ENCODE measurements around the gene HCFC2.
A peak's percentile ranks its signal among the peaks of the same experiment; 100 is the strongest.
"Not testable (repeated sequence)": the region's sequence is repeated elsewhere in the genome, so short reads cannot be mapped to it uniquely, and the experiment has no call there.

Gene HCFC2

DNA sequence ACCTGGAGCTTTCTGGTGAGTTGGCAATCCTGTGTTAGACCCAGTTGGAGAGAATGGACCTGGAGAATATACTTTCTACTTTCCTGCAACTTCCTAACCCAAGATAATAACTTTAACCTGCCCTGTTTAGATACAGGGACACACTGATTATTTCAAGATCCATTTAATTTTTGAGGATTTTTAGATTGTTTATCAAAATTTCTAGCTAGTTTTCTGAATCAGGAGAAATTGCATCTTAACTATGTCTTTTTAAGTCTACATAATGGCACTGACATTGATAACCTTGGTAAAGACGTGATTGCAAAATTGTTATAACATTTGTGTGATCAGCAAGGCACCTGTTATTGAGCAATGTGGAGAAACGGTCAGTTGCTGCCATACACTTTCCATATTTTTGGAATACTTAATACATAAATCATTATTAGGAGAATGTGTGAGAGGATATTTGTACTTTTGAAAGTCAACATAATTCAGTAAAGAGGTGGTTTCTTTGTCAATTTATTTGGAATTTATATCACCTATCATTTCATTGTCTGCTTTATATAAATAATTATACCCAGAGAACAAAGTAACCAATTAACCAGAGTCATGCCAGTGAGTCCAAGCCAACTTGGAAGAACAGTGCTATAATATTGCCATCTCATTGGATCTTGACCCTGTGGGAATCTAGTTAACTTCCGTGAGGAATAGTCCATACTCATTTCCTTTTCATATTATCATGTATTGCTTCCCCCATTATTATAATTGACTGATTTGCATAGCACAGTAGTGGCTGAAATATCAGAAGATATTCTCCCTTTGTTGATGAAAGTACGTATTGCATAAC is 45.3 kb downstream of the HCFC2 start:
- intact Hi-C loops (cut with micrococcal nuclease), result loop anchor here (1.0 to 5.0 kb wide), 4 partner anchors 45 to 337 kb away; partner anchors contain the start of gene HCFC2
- peaks cover 14% of the 10 kb centered on the region for H3K4me1 Mint-ChIP-seq (ENCODE audit: low read depth)
- no peak overlapping the region for H3K27ac Mint-ChIP-seq
- peaks cover 24% of the 10 kb centered on the region for H3K36me3 Mint-ChIP-seq (ENCODE audit: low read depth)
- H3K4me3 Mint-ChIP-seq, result no peak overlapping the region
- no peaks in the 10 kb centered on the region for H3K9me3 Mint-ChIP-seq
- H3K27me3 Mint-ChIP-seq, result no peaks in the 10 kb centered on the region

DNA sequence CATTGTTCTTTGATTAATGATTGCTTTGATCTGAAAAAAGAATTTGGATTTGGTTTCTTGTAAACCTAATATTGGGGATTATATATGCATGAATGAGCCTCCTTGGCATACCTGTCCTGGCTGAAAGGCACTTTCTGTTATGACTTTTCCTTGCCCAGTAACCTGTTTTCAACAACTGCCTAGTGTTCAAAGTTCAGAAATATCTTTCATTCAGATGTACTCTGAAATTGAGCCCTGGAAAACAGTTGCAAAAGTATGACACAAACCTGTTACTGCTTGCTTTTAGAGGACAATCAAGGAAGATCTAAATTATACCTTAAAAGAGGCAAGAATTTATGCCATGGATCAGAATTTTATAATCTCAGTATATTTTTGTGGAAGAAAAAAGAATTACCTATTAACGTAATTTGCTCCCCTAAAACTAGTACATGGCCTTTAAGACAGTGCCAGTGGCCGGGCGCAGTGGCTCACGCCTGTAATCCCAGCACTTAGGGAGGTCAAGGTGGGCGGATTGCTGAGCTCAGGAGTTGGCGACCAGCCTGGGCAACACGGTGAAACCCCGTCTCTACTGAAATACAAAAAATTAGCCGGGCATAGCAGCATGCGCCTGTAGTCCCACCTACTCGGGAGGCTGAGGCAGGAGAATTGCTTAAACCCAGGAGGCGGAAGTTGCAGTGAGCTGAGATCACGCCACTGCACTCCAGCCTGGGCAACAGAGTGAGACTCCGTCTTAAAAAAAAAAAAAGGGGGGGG is 50.7 kb downstream of the HCFC2 start:
- peaks cover 38% of the 10 kb centered on the region for H3K36me3 Mint-ChIP-seq (ENCODE audit: low read depth)
- H3K4me1 Mint-ChIP-seq (ENCODE audit: low read depth), result peaks cover 10% of the 10 kb centered on the region
- H3K27ac Mint-ChIP-seq; intact Hi-C loops (cut with micrococcal nuclease); H3K4me3 Mint-ChIP-seq; H3K27me3 Mint-ChIP-seq; H3K9me3 Mint-ChIP-seq: not testable (repeated sequence)

DNA sequence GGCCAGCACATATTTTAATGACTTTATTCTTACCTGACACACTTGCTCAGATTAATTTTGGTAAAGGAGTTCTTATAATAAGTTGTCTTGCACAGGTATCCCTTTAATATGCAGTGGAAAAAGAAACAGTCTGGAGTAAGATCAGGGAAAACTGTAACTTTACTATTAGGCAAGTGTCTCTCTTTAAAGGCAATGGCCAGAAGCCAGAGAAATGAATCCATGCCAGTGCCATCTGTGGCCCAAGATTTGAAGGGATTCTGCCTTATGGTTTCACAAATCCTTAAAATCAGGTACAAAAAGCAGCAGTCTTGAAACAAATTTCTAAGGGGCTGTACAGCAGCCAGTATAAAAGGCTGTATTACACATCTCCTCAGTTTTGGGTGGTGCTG is 51.2 kb downstream of the HCFC2 start:
- H3K4me3 Mint-ChIP-seq, result no peak overlapping the region
- peaks cover 10% of the 10 kb centered on the region for H3K4me1 Mint-ChIP-seq (ENCODE audit: low read depth)
- peaks cover 44% of the 10 kb centered on the region for H3K36me3 Mint-ChIP-seq (ENCODE audit: low read depth)
- H3K27me3 Mint-ChIP-seq, result no peaks in the 10 kb centered on the region
- intact Hi-C loops (cut with micrococcal nuclease), result no loop called here
- no peak overlapping the region for H3K27ac Mint-ChIP-seq
- H3K9me3 Mint-ChIP-seq, result no peaks in the 10 kb centered on the region

DNA sequence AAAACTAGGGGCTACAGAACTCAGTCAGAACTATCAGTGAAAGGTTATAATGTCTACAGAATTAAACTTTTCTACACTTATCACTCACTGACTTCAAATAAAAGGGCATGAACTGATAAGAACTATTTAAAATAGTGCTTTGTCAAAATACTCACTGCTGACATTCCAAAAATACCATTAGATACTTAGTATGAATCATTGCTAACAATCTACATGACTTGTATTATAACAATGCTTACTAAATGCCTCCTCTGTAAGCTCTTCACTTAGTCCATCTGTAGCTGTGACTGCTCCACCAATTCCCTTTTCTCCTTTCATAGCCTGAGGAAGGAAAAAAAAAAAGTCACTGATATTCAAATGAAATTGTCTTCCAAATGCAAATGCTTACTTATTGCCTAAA is 56.7 kb downstream of the HCFC2 start:
- intact Hi-C loops (cut with micrococcal nuclease), result no loop called here
- Mint-ChIP-seq H3K4me3 (no peak overlapping the region), H3K36me3 (ENCODE audit: low read depth) (peaks cover 67% of the 10 kb centered on the region)

DNA sequence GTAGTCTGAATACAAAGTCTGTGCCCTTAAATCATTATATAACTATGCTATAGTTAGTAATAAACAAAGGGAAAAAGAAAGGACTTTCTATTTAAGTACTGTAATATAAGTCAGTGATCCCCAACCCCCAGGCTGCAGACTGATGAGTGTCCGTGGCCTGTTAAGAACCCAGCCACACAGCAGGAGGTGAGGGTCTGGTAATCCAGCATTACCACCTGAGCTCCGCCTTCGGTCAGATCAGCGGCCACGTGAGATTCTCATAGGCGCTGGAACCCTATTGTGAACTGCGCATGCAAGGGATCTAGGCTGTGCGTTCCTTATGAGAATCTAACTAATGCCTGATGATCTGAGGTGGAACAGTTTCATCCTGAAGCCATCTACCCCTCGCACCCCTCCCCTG is 58.0 kb downstream of the HCFC2 start:
- Mint-ChIP-seq H3K4me3 (no peak overlapping the region), H3K36me3 (ENCODE audit: low read depth) (peaks cover 73% of the 10 kb centered on the region), H3K27me3 (no peaks in the 10 kb centered on the region), H3K9me3 (no peaks in the 10 kb centered on the region), H3K4me1 (ENCODE audit: low read depth) (no peaks in the 10 kb centered on the region), H3K27ac (no peak overlapping the region)
- intact Hi-C loops (cut with micrococcal nuclease), result no loop called here

More for the DNA sequence above, 56.7 kb downstream of the HCFC2 start:
- H3K27me3 Mint-ChIP-seq, result no peaks in the 10 kb centered on the region
- H3K27ac Mint-ChIP-seq, result no peak overlapping the region
- peaks cover under 1% of the 10 kb centered on the region for H3K4me1 Mint-ChIP-seq (ENCODE audit: low read depth)
- no peaks in the 10 kb centered on the region for H3K9me3 Mint-ChIP-seq

DNA sequence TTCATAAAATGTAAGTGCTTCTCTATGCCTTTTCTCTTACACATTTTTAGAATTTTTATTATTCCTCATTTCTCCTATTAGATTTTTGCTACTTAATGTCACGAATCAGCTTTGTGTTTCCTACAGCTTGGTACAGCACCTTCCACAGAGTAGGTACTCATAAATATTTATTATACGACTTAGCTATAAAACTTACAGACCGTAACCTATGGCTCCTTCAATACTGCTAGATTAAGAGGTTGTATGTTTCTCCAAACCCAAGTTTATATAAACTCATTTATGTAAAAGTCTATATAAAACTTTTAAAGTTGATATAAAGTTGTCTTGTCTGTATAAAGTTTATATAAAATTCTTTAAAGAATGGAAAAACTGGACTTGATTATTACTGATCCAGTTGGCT is 62.2 kb downstream of the HCFC2 start:
- intact Hi-C loops (cut with micrococcal nuclease), result no loop called here

DNA sequence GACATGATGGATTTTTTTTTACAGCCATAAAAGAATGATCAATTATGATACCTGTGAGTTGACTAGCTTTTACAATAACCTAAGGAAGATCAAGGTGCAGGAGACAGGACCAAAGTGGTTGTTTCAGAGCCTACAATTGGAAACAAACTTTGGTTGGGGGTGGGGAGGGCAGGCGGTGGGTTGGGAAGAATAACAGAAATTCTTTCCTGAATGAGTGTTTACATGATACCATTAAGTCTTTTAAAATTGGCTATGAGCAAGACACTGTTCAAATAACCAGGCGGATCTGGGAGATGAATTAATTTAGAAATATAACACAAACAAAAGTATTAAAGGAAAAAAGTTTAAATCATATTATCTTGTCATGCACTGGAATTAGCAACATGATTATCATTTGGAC is 66.4 kb downstream of the HCFC2 start:
- Mint-ChIP-seq H3K36me3 (ENCODE audit: low read depth) (peaks cover 63% of the 10 kb centered on the region), H3K27ac (no peak overlapping the region)
- intact Hi-C loops (cut with micrococcal nuclease), result no loop called here

More for the DNA sequence above, 62.2 kb downstream of the HCFC2 start:
- Mint-ChIP-seq H3K27me3 (no peaks in the 10 kb centered on the region), H3K9me3 (no peaks in the 10 kb centered on the region), H3K36me3 (ENCODE audit: low read depth) (peaks cover 81% of the 10 kb centered on the region), H3K4me3 (no peak overlapping the region), H3K4me1 (ENCODE audit: low read depth) (no peaks in the 10 kb centered on the region), H3K27ac (no peak overlapping the region)

DNA sequence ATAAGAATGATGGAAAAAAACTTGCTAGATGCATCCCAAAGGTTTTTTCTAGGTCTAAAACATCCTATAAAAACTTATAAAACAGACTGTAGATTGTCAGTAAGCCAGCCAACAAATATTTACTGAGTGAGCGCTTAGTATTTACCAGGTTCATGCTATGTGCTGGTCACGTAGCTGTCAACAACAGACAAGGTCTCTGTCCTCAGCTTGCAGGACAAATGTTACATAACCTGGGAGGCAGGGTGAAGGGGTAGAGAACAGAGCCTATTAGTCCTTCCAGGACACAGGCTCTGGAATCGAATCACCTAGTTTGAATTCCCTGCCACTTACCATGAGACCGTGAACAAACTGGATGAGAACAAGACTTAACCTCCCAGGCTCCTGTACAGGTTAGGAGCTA is 67.3 kb downstream of the HCFC2 start:
- Mint-ChIP-seq H3K4me3 (no peak overlapping the region), H3K4me1 (ENCODE audit: low read depth) (peaks cover 8% of the 10 kb centered on the region), H3K36me3 (ENCODE audit: low read depth) (peaks cover 54% of the 10 kb centered on the region), H3K27ac (no peak overlapping the region), H3K9me3 (no peaks in the 10 kb centered on the region), H3K27me3 (no peaks in the 10 kb centered on the region)
- intact Hi-C loops (cut with micrococcal nuclease), result no loop called here

More for the DNA sequence above, 66.4 kb downstream of the HCFC2 start:
- no peaks in the 10 kb centered on the region for H3K9me3 Mint-ChIP-seq
- H3K4me3 Mint-ChIP-seq, result no peak overlapping the region
- peaks cover 8% of the 10 kb centered on the region for H3K4me1 Mint-ChIP-seq (ENCODE audit: low read depth)
- H3K27me3 Mint-ChIP-seq, result no peaks in the 10 kb centered on the region

DNA sequence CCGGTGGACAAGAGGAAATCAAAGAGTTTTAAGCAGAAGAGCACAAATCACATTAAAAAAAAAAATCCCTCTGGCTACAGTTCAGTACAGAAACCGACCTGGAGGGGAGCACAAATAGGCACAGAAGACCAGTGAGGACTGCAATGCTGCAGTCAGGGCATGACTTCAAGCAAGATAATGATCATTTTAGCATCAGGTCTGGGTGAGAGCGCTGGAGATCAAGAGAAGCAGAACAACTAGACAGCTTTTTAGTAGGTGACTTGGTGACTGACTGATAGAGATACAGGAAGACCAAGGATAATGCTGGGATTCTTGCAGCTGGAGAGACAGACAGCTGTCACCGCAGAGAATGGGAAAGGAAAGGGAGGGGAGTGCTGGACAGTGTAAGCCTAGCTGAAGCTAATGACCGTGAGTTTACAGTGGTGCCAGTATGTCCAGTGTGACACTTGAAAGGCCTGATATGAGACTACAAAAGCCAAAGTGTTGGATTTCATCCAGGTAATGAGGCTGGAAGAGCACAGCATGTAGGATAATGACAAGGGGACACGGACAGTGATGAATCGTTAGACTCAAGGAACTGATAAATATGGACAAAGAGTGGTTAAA is 68.1 kb downstream of the HCFC2 start:
- Mint-ChIP-seq H3K36me3 (ENCODE audit: low read depth) (peaks cover 50% of the 10 kb centered on the region), H3K4me1 (ENCODE audit: low read depth) (peaks cover 8% of the 10 kb centered on the region), H3K9me3 (no peaks in the 10 kb centered on the region), H3K27me3 (no peaks in the 10 kb centered on the region), H3K27ac (no peak overlapping the region), H3K4me3 (no peak overlapping the region)
- intact Hi-C loops (cut with micrococcal nuclease), result no loop called here

DNA sequence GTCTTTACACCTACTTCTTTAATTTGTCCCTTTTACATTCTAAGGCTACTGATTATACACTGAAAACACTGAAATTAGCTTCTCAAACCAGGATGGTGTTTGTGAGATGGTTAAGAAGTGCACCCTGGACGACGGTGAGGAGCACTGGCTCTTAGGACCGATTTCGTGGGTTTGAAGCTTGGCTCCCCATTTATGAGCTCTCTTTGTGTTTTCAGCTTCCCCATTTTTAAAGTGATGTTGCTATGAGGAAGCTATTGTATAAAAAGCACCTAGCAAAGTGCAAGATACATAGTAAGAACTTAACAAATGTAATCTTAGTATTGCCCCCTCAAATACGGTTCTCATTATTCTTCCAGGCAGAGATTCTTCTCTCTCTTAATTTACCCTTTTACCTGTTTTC is 69.0 kb downstream of the HCFC2 start:
- Mint-ChIP-seq H3K27me3 (no peaks in the 10 kb centered on the region), H3K4me3 (no peak overlapping the region), H3K9me3 (no peaks in the 10 kb centered on the region), H3K4me1 (ENCODE audit: low read depth) (peaks cover 8% of the 10 kb centered on the region), H3K36me3 (ENCODE audit: low read depth) (peaks cover 41% of the 10 kb centered on the region), H3K27ac (no peak overlapping the region)
- intact Hi-C loops (cut with micrococcal nuclease), result no loop called here

DNA sequence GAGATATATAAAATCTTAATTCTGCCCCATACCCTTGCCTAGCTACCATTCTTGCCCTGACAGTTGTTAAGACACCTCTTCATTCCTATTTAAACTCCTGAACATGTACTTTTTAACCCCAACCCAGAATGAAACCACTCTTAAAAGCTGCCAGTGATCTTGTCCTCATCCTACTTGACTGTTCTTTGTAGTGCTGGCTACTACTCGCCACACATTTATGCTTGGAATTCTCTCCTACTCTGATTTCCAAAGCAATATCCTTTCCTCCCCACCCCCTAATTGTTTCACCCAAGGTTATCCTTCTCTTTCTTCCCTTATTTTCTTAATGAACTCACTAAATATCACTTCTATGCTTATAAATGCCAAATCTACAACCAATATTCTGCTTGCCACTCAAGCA is 69.5 kb downstream of the HCFC2 start:
- Mint-ChIP-seq H3K4me3 (no peak overlapping the region), H3K36me3 (ENCODE audit: low read depth) (peaks cover 37% of the 10 kb centered on the region), H3K27ac (no peak overlapping the region), H3K9me3 (no peaks in the 10 kb centered on the region), H3K4me1 (ENCODE audit: low read depth) (peaks cover 8% of the 10 kb centered on the region), H3K27me3 (peaks cover 2% of the 10 kb centered on the region)
- intact Hi-C loops (cut with micrococcal nuclease), result no loop called here

DNA sequence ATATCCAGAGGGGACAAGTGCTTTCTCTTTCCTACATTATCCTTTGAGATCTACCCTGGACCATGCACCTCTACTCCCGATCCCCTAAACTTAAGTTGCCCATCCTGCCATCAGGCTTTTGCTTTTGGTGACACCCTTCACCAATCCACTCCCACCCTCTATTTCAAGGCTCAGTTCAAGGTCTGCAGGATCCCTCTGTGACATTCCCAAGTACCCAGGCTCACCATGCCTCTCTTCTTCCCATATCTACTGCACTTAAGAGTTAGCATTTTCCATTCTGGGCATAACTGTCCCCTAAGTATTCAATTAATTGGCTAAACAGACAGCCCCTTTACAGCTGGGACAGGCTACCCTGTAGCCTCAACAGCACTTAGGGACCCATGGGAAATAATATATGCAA is 70.6 kb downstream of the HCFC2 start:
- intact Hi-C loops (cut with micrococcal nuclease), result loop anchor here (5.0 kb wide), 1 partner anchor 972 kb away; the partner anchor contains the start of gene WASHC4
- no peak overlapping the region for H3K27ac Mint-ChIP-seq
- peaks cover 8% of the 10 kb centered on the region for H3K4me1 Mint-ChIP-seq (ENCODE audit: low read depth)
- H3K9me3 Mint-ChIP-seq, result no peaks in the 10 kb centered on the region
- H3K36me3 Mint-ChIP-seq (ENCODE audit: low read depth), result peaks cover 27% of the 10 kb centered on the region
- H3K4me3 Mint-ChIP-seq, result no peak overlapping the region
- peaks cover 5% of the 10 kb centered on the region for H3K27me3 Mint-ChIP-seq

DNA sequence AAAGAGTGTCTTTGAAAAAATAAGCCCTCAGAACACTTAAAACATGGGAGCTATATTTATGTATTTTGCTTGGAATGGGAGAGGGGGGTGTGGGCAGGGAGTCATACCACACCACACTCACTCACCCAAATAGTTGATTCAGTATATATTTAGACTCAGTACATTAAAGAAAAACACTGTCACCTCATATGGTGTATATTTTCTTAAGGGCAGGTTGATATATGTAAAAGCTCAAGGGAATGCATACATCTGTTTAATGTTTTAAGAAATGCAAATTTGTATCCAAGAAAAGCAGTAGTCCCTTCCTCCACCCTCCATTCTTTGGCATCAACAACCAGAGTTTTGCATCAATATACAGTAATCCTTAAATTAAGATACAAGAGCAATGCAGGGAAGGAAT is 72.2 kb downstream of the HCFC2 start:
- Mint-ChIP-seq H3K27me3 (peaks cover 7% of the 10 kb centered on the region), H3K27ac (no peak overlapping the region), H3K4me3 (peak overlapping the region; percentile 77), H3K36me3 (ENCODE audit: low read depth) (peaks cover 13% of the 10 kb centered on the region), H3K9me3 (no peaks in the 10 kb centered on the region), H3K4me1 (ENCODE audit: low read depth) (peaks cover 13% of the 10 kb centered on the region)
- intact Hi-C loops (cut with micrococcal nuclease), result loop anchor here (5.0 kb wide), 1 partner anchor 971 kb away; the partner anchor contains the start of gene WASHC4
